Kidney (tissue), 22 donors: ENCODE data around the gene SLC22A13. TPM values are rescaled to one million over a fixed set of nuclear protein-coding genes. Genes with fewer than 3 reads are reported as not detected.
A peak's percentile ranks its signal among the peaks of the same experiment; 100 is the strongest.

Experiments
- DNase-seq, 5 donors: peaks; one replicate each; pipeline ENCODE4 v3.0.0-alpha.2; 2013 to 2020
- FAIRE-seq: peaks from 2 replicates; lab custom pipeline; 2012; peaks lifted over from hg19 to GRCh38; lab: Jason Lieb, UNC
- H3K27ac ChIP-seq, 2 donors: one replicate each; pipeline ENCODE4 v1.7.0; 2013; ENCODE audit warnings: low read depth in 2 of 2, low read length in 2 of 2, inconsistent platforms in 1 of 2
- H3K27me3 ChIP-seq: one replicate; pipeline ENCODE4 v1.7.1; 2013; ENCODE audit warnings: low read length, inconsistent platforms; ENCODE audit not compliant: control insufficient read depth, insufficient read depth
- H3K36me3 ChIP-seq, 3 donors: one replicate each; pipeline versions ENCODE4 v1.7.0 to v1.7.1; 2013; ENCODE audit warnings: low read length in 3 of 3, control low read depth in 1 of 3, inconsistent platforms in 1 of 3; ENCODE audit not compliant: insufficient read depth in 3 of 3, control insufficient read depth in 2 of 3
- H3K4me1 ChIP-seq, 3 donors: one replicate each; pipeline versions ENCODE4 v1.7.0 to v1.7.1; 2013; ENCODE audit warnings: low read length in 3 of 3, inconsistent platforms in 1 of 3, low read depth in 1 of 3; ENCODE audit not compliant: control insufficient read depth in 2 of 3, insufficient read depth in 2 of 3
- H3K4me3 ChIP-seq, 3 donors: one replicate each; pipeline versions ENCODE4 v1.7.0 to v1.8.1; 2013; ENCODE audit warnings: low read length in 3 of 3, control low read depth in 1 of 3, inconsistent platforms in 1 of 3
- H3K9ac ChIP-seq, 3 donors: one replicate each; pipeline versions ENCODE4 v1.7.0 to v1.7.1; 2013; ENCODE audit warnings: low read length in 3 of 3, control low read depth in 1 of 3, inconsistent platforms in 1 of 3
- H3K9me3 ChIP-seq, 3 donors: one replicate each; pipeline versions ENCODE4 v1.7.0 to v1.7.1; 2013; ENCODE audit warnings: low read length in 3 of 3, control low read depth in 1 of 3, inconsistent platforms in 1 of 3; ENCODE audit not compliant: control insufficient read depth in 2 of 3, insufficient read depth in 1 of 3
- intact Hi-C: fragments of 100-400 bp; cut with DNase I; formaldehyde crosslinking; loops from one replicate; pipeline ENCODE4 v1.11.1; 2022
- long read RNA-seq, 10 donors: library from polyadenylated mRNA in 1 of 10; unstranded in 1 of 10; transcript quantifications; one replicate each; pipeline ENCODE4 v2.0.0 and lab custom pipeline, GENCODE V29; 2021 to 2026
- polyA plus RNA-seq: library from polyadenylated mRNA; stranded (reverse); fragments of 350-450 nt; fragmentation: Illumina TruSeq; extraction: RNeasy Lipid Tissue Mini Kit (QIAGEN cat#74804); gene quantifications from one replicate; pipeline ENCODE4 v1.2.3, GENCODE V29; 2014; ENCODE audit warnings: low read depth, low replicate concordance; ENCODE audit not compliant: insufficient read depth
- total RNA-seq: library from RNA; stranded (reverse); fragmentation: NEBNext Ultra II Directional; extraction: Animal tissue kit (Norgen Biotek cat#: 25700); gene quantifications from one replicate; pipeline ENCODE4 v1.2.1, GENCODE V29; 2021
- TF ChIP-seq, protein P1 (sequence below): IDR thresholded peaks from 3 replicates; pipeline ENCODE4 v1.5.1; 2012; ENCODE audit warnings: mild to moderate bottlenecking, moderate library complexity, borderline replicate concordance; ENCODE audit not compliant: insufficient read depth; ENCODE audit errors: extremely low read depth
- donor health status: control.
- donor health status: control.
- donor health status: control.
- donor health status: control.
- donor health status: control.
- donor health status: DM: yes; HTN: yes; CAD: no.
- donor health status: Normal renal cell carcinoma (clear cell type).

SLC22A13 gene, protein sequence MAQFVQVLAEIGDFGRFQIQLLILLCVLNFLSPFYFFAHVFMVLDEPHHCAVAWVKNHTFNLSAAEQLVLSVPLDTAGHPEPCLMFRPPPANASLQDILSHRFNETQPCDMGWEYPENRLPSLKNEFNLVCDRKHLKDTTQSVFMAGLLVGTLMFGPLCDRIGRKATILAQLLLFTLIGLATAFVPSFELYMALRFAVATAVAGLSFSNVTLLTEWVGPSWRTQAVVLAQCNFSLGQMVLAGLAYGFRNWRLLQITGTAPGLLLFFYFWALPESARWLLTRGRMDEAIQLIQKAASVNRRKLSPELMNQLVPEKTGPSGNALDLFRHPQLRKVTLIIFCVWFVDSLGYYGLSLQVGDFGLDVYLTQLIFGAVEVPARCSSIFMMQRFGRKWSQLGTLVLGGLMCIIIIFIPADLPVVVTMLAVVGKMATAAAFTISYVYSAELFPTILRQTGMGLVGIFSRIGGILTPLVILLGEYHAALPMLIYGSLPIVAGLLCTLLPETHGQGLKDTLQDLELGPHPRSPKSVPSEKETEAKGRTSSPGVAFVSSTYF
- total RNA-seq (0.16 TPM), polyA plus RNA-seq (9.9 TPM)
- long read RNA-seq, donor 1, result 0 reads
- long read RNA-seq, donor 2, partial matches to known transcripts, result 0 of 2 reads
- long read RNA-seq, donor 2, other reads (novel, unspliced or antisense), result 0 of 2 reads
- long read RNA-seq, donor 3, result 0 reads
- long read RNA-seq, donor 4, result 0 reads
- long read RNA-seq, donor 5, result 0 reads
- long read RNA-seq, donor 6, result 0 reads
- long read RNA-seq, donor 7, result 0 reads
- long read RNA-seq, donor 8, result 0 reads
- long read RNA-seq, donor 9, result 0 reads
- long read RNA-seq, donor 10, result 0 reads

DNA sequence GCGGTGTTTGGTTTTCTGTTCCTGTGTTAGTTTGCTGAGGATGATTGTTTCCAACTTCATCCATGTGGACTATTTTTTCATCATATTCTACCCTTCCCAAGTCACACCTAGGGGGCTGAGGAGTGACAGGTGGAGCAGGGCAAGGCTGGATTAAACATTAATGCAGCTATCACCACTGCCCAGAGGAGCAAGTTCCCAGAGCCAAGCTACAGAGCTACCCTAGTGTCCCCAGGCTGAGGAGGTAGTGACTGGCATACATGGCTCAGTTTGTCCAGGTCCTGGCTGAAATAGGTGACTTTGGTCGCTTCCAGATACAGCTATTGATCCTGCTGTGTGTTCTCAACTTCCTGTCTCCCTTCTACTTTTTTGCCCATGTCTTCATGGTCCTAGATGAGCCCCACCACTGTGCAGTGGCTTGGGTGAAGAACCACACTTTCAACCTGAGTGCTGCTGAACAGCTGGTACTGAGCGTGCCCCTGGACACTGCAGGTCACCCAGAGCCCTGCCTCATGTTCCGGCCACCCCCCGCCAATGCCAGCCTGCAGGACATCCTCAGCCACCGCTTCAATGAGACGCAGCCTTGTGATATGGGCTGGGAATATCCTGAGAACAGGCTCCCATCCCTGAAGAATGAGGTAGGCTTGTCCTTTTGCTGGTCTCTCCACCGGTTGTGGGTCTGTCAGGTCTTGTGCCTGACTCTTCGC is at the start of gene SLC22A13:
Gene SLC22A13, plus strand, starts transcription at position 209 of the 704 bp plus-strand sequence. Its CDS starts 49 bp downstream, at position 258.
- TF ChIP-seq, protein P1, sequence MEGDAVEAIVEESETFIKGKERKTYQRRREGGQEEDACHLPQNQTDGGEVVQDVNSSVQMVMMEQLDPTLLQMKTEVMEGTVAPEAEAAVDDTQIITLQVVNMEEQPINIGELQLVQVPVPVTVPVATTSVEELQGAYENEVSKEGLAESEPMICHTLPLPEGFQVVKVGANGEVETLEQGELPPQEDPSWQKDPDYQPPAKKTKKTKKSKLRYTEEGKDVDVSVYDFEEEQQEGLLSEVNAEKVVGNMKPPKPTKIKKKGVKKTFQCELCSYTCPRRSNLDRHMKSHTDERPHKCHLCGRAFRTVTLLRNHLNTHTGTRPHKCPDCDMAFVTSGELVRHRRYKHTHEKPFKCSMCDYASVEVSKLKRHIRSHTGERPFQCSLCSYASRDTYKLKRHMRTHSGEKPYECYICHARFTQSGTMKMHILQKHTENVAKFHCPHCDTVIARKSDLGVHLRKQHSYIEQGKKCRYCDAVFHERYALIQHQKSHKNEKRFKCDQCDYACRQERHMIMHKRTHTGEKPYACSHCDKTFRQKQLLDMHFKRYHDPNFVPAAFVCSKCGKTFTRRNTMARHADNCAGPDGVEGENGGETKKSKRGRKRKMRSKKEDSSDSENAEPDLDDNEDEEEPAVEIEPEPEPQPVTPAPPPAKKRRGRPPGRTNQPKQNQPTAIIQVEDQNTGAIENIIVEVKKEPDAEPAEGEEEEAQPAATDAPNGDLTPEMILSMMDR, result no peak
- peaks cover 0 to 29% (median 28%) of the 10 kb centered on the region in 3 donors for H3K4me1 ChIP-seq
- no peaks in the 10 kb centered on the region for H3K36me3 ChIP-seq
- FAIRE-seq, result no peak
- peak within 1 kb of the TSS; percentile 48 to 54 for H3K27ac ChIP-seq
- DNase-seq, result no peak
- peaks cover 0 to 7% (median 0%) of the 10 kb centered on the region in 3 donors for H3K9me3 ChIP-seq
- peak within 1 kb of the TSS in 2 of 3 donors; percentile 60 to 62 for H3K4me3 ChIP-seq
- H3K9ac ChIP-seq, result no peak within 1 kb of the TSS
- intact Hi-C loops, result no loop called here
- H3K27me3 ChIP-seq, result no peaks in the 10 kb centered on the region

DNA sequence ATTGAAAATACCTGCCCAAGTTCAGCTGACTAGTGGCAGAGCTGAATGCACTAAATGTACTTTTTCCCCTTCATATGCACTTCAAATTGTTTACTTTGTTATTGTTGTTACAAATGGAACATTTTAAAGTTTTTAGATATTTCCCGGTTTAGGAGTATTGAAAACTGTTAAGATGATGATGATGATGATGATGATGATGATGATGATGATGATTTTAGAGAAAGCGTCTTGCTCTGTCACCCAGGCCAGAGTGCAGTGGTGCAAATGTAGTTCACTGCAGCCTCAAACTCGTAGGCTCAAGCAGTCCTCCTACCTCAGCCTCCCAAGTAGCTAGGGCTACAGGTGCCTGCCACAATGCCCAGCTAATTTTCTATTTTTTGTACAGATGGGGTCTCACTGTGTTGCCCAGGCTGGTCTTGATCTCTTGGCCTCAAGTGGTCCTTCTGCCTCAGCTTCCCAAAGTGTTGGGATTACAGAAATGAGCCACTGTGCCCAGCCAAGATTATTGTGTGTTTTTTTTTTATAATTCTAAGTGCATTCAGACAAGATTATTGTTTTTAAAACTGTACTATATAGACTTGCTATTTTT is 45.9 kb upstream of the SLC22A13 start:
- no peak for DNase-seq
- Histone ChIP-seq H3K4me1 (no peaks in the 10 kb centered on the region), H3K9ac (no peak overlapping the region), H3K27me3 (no peaks in the 10 kb centered on the region), H3K4me3 (no peak overlapping the region), H3K36me3 (peaks cover 0 to 5% (median 3%) of the 10 kb centered on the region in 3 donors), H3K9me3 (no peaks in the 10 kb centered on the region), H3K27ac (no peak overlapping the region)
- intact Hi-C loops, result no loop called here
- FAIRE-seq, result no peak
- TF ChIP-seq, protein P1, result no peak

DNA sequence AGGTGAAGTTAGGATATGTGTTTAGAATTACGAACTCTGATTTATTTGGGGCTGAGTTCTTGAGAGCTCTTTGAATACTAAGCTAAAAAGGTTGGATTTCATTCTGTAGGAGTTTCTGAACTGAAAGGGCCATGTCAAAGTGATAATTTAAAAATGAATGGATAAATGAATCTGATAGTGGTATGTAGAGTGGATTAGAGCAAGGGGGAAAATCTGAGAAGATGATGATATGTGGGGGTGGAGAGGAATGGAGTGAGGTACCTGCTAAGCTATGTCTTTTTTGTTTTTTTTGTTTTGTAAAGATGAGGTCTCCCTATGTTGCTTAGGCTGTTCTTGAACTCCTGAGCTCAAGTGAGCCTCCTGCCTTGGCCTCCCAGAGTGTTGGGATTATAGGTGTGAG is 44.6 kb upstream of the SLC22A13 start:
- Histone ChIP-seq H3K9me3 (no peaks in the 10 kb centered on the region), H3K9ac (no peak overlapping the region), H3K36me3 (peaks cover 3 to 5% (median 4%) of the 10 kb centered on the region in 3 donors), H3K4me1 (no peaks in the 10 kb centered on the region), H3K27ac (no peak overlapping the region), H3K4me3 (no peak overlapping the region), H3K27me3 (no peaks in the 10 kb centered on the region)
- intact Hi-C loops, result no loop called here
- no peak for DNase-seq
- no peak for FAIRE-seq
- TF ChIP-seq, protein P1, result no peak
